ENCODE data around the gene TEX13B. TPM values are rescaled to one million over a fixed set of nuclear protein-coding genes. Genes with fewer than 3 reads are reported as not detected.

Gene TEX13B, protein sequence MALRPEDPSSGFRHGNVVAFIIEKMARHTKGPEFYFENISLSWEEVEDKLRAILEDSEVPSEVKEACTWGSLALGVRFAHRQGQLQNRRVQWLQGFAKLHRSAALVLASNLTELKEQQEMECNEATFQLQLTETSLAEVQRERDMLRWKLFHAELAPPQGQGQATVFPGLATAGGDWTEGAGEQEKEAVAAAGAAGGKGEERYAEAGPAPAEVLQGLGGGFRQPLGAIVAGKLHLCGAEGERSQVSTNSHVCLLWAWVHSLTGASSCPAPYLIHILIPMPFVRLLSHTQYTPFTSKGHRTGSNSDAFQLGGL
- not detected for polyA plus RNA-seq (2012; ENCODE audit: missing spikeins)

DNA sequence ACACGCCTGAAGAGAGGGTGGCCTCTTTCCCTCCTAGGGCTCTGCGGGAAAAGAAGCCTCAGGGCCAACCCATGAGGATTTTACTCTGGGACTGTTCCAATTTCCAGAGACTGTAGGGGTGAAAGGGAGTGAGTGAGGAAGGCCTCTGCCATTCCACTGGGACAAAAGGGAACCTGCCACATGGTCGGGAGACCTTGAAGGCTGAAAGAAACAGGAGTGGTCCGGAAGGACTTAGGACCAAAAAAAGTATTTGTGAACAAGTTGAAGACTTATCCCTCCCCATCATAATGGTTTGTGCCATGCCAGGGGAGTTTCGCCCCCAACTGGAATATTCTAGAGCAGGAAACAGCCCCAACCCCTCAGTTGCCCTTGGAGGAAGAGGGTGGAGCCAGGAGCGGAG, at the start of gene TEX13B:
TSS of gene TEX13B (minus strand) at position 15 of the 400 bp plus-strand sequence. CDS start 243 bp downstream, outside the sequence.
- TF ChIP-seq TAF1 (IDR thresholded peaks at IDR 0.05; ENCODE audit: borderline replicate concordance, low read depth, low read length) (no peak), POLR2AphosphoS5 (IDR thresholded peaks at IDR 0.05; ENCODE audit: low read depth, low read length) (no peak), POLR2A (IDR thresholded peaks at IDR 0.05; ENCODE audit: low read depth, low read length) (no peak)
- DNase-seq (ENCODE audit: insufficient read length) (no peak), FAIRE-seq (no peak)

DNA sequence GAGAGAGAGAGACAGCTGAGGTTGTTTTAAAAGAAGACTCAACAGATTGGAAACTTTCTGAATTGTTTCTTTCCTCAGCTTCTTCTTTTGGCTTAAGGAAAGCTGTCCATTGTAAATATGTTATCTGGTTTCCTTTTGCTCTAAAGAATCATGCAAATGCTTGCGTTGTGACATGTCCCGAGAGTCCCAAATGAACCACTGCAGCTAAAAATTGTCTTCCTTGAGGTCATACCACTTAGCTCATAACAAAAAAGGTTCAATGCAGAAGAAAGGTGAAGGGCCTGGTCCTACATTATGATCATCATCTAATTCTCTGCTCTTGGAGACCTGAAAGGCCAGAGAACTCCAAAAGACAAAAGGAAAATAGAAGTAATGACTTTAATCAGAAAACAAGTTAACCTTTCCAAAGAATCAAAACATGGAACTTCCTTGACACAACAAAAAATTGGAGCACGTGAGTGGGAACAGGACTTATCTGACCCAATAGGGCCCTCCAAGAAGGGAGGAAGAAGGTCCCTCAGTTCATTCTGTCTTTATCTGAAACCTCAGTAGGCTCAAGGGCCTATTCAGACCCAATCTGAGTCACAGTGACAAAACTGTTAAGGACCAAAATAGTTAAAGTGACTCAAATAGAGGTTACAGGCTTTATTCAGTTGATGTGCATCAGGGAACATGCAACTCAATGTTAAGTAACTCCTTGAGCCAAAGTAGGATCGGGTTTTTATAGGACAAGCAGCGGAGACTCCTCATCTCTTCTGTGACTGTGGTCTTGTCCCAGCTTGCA, 48.0 kb upstream of the TEX13B start:
- FAIRE-seq = no peak
- TF ChIP-seq TAF1 (IDR thresholded peaks at IDR 0.05; ENCODE audit: borderline replicate concordance, low read depth, low read length) = no peak
- no peak for TF ChIP-seq POLR2AphosphoS5 (IDR thresholded peaks at IDR 0.05; ENCODE audit: low read depth, low read length)
- TF ChIP-seq POLR2A (IDR thresholded peaks at IDR 0.05; ENCODE audit: low read depth, low read length) = no peak
- DNase-seq (ENCODE audit: insufficient read length) = no peak

DNA sequence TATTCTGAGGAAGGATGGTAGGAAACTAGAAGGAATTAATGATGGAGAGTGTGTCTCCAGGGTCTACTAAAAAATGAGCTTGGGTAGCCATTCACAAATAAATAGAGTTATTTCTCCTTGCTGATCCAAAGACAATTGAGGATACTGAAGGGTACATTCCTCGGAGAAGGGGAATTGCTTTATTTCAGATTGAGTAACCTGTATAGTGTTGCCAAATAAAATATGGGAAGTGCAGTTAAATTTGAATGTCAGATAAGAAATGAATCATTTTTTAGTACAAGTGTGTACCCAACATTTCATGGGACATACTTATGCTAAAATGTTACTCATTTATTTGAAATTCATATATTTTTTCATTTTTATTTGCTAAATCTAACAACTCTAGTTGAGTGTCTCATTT, 46.7 kb upstream of the TEX13B start:
- FAIRE-seq = no peak
- no peak for DNase-seq (ENCODE audit: insufficient read length)
- no peak for TF ChIP-seq POLR2A (IDR thresholded peaks at IDR 0.05; ENCODE audit: low read depth, low read length)
- TF ChIP-seq TAF1 (IDR thresholded peaks at IDR 0.05; ENCODE audit: borderline replicate concordance, low read depth, low read length) = no peak
- no peak for TF ChIP-seq POLR2AphosphoS5 (IDR thresholded peaks at IDR 0.05; ENCODE audit: low read depth, low read length)

DNA sequence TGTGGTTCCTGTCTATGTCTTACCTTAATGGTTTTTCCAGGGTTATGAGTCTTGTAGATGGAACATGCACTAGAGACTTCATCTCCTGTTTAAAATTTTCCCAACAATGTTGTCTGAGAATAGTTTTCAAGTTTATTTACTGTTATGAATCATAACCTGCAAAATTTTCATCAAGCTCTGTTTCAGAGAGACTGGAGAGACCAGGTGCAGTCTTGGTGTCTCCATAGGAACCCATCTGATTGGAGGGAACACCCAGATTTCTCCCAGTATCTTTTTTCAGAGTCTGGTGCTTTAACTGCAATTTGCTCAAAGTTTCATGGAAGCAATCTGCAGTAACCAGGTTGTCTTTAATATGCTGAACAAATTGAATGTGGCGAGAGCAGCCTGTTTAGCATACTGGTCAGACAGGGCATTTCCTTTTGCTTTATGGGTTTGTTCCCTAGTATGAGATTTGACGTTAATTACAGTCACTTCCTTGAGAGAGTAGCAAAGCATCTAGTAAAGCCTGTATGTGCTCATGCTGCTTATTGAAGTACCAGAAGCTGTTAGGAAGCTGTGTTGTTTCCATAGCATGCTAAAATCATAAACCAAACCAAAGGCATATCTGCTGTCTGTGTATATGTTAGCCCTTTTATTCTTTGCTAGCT, 43.9 kb upstream of the TEX13B start:
- TF ChIP-seq POLR2AphosphoS5 (IDR thresholded peaks at IDR 0.05; ENCODE audit: low read depth, low read length) (no peak), TAF1 (IDR thresholded peaks at IDR 0.05; ENCODE audit: borderline replicate concordance, low read depth, low read length) (no peak), POLR2A (IDR thresholded peaks at IDR 0.05; ENCODE audit: low read depth, low read length) (no peak)
- DNase-seq (ENCODE audit: insufficient read length) (no peak), FAIRE-seq (peak; percentile 63)

DNA sequence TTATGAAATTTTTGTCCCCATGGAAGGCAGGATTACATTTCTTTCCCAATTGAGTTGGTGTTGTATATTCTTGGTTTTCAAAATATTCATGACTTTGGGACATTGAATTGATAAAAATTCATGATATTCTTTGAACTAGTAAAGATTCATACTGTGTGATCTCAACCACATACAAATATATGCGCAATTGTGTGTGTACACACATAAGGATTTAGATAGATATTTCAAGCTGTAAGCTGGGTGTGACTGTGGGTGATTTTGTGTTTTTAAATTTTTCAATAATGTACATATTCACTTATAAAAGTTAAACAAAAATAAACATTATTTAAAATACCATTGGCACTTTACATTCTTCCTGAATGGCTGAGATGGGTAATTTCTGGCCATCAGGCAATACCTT, 43.2 kb upstream of the TEX13B start:
- DNase-seq (ENCODE audit: insufficient read length) (no peak), FAIRE-seq (no peak)
- TF ChIP-seq POLR2AphosphoS5 (IDR thresholded peaks at IDR 0.05; ENCODE audit: low read depth, low read length) (no peak), TAF1 (IDR thresholded peaks at IDR 0.05; ENCODE audit: borderline replicate concordance, low read depth, low read length) (no peak), POLR2A (IDR thresholded peaks at IDR 0.05; ENCODE audit: low read depth, low read length) (no peak)

DNA sequence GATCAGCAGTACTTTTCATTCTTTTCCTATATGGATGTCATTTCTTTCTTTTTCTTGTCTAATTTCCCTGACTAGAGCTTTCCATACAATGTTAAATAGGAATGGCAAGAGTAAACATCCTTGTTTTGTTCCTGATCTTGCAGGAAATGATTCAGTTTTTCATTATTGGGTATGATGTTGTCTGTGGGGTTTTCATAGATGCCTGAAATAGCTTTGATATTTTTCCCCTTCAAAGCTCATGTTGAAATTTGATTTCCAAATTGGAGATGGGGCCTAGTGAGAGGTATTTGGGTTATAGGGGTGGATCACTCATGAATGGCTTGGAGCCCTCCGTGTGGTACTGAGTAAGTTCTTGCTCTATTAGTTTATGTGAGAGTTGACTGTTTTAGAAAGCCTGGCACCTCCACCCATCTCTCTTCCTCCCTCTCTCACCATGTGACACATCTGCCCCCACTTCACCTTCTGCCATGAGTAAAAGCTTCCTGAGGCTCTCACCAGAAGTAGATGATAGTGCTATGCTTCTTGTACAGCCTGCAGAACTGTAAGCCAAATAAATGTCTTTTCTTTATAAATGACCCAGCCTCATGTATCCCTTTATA, 40.4 kb upstream of the TEX13B start:
- FAIRE-seq (no peak), DNase-seq (ENCODE audit: insufficient read length) (no peak)
- TF ChIP-seq TAF1 (IDR thresholded peaks at IDR 0.05; ENCODE audit: borderline replicate concordance, low read depth, low read length) (no peak), POLR2A (IDR thresholded peaks at IDR 0.05; ENCODE audit: low read depth, low read length) (no peak), POLR2AphosphoS5 (IDR thresholded peaks at IDR 0.05; ENCODE audit: low read depth, low read length) (no peak)

DNA sequence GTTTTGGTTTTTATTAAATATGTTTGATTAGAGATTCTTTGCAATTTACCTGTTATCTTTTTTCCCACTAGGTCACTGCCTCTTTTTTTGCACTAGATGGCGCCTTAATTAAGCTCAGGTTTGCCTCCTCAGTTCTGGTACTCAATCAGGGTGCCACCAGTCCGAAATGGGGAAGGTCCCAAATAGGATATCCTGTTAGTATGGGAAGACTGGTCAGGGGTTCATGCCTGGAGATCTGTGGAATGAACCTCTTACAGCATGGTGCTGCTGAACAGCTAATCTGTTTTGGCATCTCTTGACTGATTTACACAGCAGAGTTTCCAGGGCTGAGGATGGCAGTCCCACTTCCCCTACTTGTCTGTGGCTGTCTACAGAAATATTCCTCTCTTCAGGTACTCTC, 38.5 kb upstream of the TEX13B start:
- no peak for DNase-seq (ENCODE audit: insufficient read length)

DNA sequence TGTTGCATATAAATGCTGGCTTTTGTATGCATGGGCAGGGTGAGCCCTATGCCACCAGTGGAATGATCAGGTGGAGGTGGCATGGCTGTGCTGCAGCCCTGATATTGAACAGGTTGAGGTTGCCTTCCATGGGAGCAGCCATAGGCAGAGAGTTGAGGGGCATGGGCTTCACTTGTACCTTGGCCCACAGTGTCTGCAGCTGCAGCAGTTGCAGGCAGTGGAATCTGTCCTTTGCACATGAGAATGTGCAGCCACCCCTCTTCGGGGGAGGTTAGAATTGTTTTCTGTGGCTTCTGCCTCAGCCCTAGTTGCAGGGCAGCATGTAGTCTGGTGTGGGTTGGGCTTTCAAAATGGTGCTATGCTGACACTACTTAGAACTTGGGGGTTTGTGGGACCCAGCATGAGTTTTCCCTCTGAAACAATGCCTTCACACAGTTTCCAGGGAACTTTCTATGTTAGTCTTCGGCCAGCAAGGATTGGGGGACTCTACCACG, 37.3 kb upstream of the TEX13B start:
- no peak for FAIRE-seq

More for the DNA sequence above, 38.5 kb upstream of the TEX13B start:
- no peak for TF ChIP-seq POLR2AphosphoS5 (IDR thresholded peaks at IDR 0.05; ENCODE audit: low read depth, low read length)
- TF ChIP-seq POLR2A (IDR thresholded peaks at IDR 0.05; ENCODE audit: low read depth, low read length) = no peak
- no peak for TF ChIP-seq TAF1 (IDR thresholded peaks at IDR 0.05; ENCODE audit: borderline replicate concordance, low read depth, low read length)
- peak; percentile 83 for FAIRE-seq

DNA sequence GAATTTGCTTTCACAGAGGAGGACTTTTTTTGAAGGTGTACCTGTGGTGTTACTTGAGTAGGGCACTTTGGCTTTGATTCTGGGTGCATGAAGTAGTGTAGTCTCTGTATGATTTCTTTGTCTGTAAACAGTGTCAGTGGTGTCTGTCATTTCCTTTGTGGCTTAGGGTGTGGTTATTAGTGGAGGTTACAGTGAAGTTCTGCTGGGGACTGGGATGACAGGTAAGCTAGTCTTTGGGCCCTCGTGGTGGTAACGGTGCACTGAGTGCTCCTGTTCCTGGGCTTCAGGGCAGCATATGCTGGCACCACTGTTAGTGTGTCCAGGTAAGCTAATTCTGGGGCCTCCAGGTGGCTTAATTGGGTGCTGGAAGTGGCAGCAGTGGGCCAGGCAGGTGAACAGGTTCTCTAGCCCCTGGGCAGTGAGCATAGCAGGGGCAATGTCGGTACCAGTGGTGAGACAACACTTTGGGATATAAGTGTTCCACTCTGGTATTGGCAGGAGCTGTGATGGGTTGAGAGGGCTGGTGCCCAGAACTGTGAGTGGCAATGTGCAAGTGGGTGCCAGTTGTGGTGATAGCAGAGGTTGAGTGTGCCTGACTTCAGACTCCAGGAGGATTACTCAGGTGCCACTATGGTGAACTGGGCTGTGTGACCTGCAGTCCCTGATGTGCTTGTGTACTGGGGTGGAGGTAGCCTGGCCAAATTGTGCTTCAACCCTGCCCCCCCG, 36.6 kb upstream of the TEX13B start:
- DNase-seq (ENCODE audit: insufficient read length) (no peak), FAIRE-seq (no peak)
- TF ChIP-seq POLR2A (IDR thresholded peaks at IDR 0.05; ENCODE audit: low read depth, low read length) = no peak

More for the DNA sequence above, 37.3 kb upstream of the TEX13B start:
- DNase-seq (ENCODE audit: insufficient read length) = no peak
- TF ChIP-seq POLR2A (IDR thresholded peaks at IDR 0.05; ENCODE audit: low read depth, low read length) (no peak), POLR2AphosphoS5 (IDR thresholded peaks at IDR 0.05; ENCODE audit: low read depth, low read length) (no peak), TAF1 (IDR thresholded peaks at IDR 0.05; ENCODE audit: borderline replicate concordance, low read depth, low read length) (no peak)

DNA sequence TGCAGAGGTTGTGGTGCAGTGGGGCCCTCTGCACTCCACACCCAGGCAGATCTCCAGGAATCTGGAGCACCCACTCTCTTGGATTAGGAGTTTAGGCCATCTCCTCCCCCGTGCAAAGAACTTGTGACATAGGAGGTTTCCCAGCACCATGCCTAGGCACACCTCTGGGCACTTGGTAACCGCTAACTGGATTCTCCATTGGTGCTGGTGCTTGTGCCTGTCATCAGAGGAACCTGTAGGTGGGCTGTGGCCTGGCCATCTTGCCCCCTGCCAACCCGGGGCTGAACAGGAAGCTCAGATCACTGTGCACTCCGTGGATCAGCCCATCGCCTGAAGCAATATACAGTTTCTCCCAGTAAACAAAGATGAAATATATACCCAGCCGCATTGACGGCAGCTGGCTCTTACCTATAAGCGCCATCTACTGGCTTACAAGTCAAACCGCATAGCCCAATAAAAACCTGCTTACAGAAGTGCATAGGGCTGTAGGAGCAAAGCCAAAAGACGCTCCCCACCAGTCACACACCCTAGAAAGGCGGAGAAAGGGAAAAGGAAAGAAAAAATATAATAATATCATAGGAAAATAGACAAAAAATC, 19.1 kb upstream of the TEX13B start:
- FAIRE-seq = peak; percentile 64
- no peak for TF ChIP-seq TAF1 (IDR thresholded peaks at IDR 0.05; ENCODE audit: borderline replicate concordance, low read depth, low read length)
- TF ChIP-seq POLR2A (IDR thresholded peaks at IDR 0.05; ENCODE audit: low read depth, low read length) = no peak
- DNase-seq (ENCODE audit: insufficient read length) = no peak
